Thyroid gland (tissue), 4 donors: Measurements from ENCODE around the gene RAB5A. TPM values are rescaled to one million over a fixed set of nuclear protein-coding genes. Genes with fewer than 3 reads are reported as not detected.
A peak's percentile ranks its signal among the peaks of the same experiment; 100 is the strongest.
"Not testable (repeated sequence)": the region's sequence is repeated elsewhere in the genome, so short reads cannot be mapped to it uniquely, and the experiment has no call there.

Experiments
- DNase-seq, 2 donors: peaks; one replicate each; pipeline ENCODE4 v3.0.0-alpha.2; 2019
- H3K27ac ChIP-seq, 3 donors: fragments of 200-600 bp; sonication (generic); 1 replicate in 2 of 3; 2 replicates in 1 of 3; pipeline ENCODE4 v1.5.1; 2016 to 2019; ENCODE audit warnings: mild to moderate bottlenecking in 1 of 3, moderate library complexity in 1 of 3
- H3K27me3 ChIP-seq: fragments of 200-600 bp; sonication (generic); one replicate; pipeline ENCODE4 v1.5.1; 2019
- H3K36me3 ChIP-seq, 2 donors: fragments of 200-600 bp; sonication (generic); one replicate each; pipeline ENCODE4 v1.5.1; 2016 to 2019
- H3K4me1 ChIP-seq, 2 donors: fragments of 200-600 bp; sonication (generic); one replicate each; pipeline ENCODE4 v1.5.1; 2017 to 2019
- H3K4me3 ChIP-seq, 3 donors: fragments of 200-600 bp; sonication (generic); replicated peaks in 1 of 3; 1 replicate in 2 of 3; 2 replicates in 1 of 3; pipeline ENCODE4 v1.5.1; 2016; ENCODE audit warnings: mild to moderate bottlenecking in 1 of 3
- H3K9me3 ChIP-seq: fragments of 200-600 bp; sonication (generic); one replicate; pipeline ENCODE4 v1.5.1; 2017
- POLR2A ChIP-seq, 2 donors: fragments of 450-650 bp; IDR thresholded peaks; one replicate each; pipeline ENCODE4 v1.6.1; 2017; ENCODE audit warnings: antibody characterized with exemption in 2 of 2, mild to moderate bottlenecking in 2 of 2, moderate library complexity in 1 of 2
- WGBS, 2 donors: methylation state at CpG; one replicate each; pipeline ENCODE4 v1.1.5; 2017; 5-methylcytosine and 5-hydroxymethylcytosine counted together
- intact Hi-C: fragments of 100-400 bp; cut with DNase I; formaldehyde crosslinking; loops from one replicate; pipeline ENCODE4 v1.15.1; 2023
- total RNA-seq, 4 donors: library from RNA; depleted of rRNA; stranded (reverse); fragments of >200 nt; gene quantifications; one replicate each; pipeline ENCODE4 v1.2.3, GENCODE V29; 2016
- TF ChIP-seq, protein P1 (sequence below), 6 experiments: fragments of 200-600 bp in 3 of 6; fragments of 450-650 bp in 3 of 6; sonication (generic) in 3 of 6; IDR thresholded peaks; one replicate each; pipeline ENCODE4 v1.5.1; 2016 to 2019; ENCODE audit warnings: antibody characterized with exemption in 6 of 6, mild to moderate bottlenecking in 2 of 6, inconsistent platforms in 1 of 6, moderate library complexity in 1 of 6

Gene RAB5A, protein sequence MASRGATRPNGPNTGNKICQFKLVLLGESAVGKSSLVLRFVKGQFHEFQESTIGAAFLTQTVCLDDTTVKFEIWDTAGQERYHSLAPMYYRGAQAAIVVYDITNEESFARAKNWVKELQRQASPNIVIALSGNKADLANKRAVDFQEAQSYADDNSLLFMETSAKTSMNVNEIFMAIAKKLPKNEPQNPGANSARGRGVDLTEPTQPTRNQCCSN
- total RNA-seq: 100 to 1,000 TPM in 1 of 4 donors, 10 to 100 TPM in 3; 76.8 to 109 (median 85.5) TPM

DNA sequence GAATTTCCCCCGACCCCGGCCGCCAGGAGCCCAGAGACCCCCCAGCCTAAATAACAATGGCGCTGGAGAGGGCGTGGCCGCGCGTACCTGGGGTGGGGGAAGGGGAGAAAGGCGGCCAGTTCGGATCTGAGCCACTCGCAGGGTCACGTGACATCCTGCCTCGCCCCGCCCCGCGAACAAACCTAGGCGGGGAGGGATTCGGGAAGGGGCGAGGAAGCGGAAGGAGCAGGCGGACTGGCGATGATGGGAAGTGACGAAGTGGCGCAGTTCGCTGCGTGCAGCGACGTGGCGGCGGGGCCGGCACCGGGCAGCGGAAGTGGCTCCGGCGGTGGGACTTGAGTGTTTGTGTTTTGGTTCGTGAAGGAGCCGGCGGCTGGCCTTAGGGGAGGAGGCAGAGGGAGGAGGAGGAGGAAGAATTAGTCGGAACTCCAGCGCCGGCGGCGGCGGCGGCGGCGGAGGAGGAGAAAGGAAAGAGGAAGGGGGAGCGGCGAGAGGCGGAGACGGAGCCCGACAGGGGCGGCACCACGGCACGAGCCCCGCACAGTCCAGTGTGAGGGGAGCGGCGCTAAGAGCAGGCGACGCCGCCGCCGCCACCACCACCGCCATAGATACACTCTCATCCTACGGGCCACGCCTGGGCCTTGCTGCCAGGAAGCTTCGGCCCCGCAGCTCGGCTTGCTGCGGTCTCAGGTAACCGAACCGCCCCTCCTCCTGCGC, at the start of gene RAB5A:
TSS of gene RAB5A (plus strand) at position 266 of the 717 bp plus-strand sequence. CDS start 3,802 bp downstream, outside the sequence.
- H3K4me3 ChIP-seq: peak within 1 kb of the TSS; percentile 73 to 95 (median 94)
- H3K36me3 ChIP-seq: no peaks in the 10 kb centered on the region
- TF ChIP-seq POLR2A (IDR thresholded peaks at IDR 0.05): peak in 1 of 2 donors; percentile 86
- TF ChIP-seq, protein P1, sequence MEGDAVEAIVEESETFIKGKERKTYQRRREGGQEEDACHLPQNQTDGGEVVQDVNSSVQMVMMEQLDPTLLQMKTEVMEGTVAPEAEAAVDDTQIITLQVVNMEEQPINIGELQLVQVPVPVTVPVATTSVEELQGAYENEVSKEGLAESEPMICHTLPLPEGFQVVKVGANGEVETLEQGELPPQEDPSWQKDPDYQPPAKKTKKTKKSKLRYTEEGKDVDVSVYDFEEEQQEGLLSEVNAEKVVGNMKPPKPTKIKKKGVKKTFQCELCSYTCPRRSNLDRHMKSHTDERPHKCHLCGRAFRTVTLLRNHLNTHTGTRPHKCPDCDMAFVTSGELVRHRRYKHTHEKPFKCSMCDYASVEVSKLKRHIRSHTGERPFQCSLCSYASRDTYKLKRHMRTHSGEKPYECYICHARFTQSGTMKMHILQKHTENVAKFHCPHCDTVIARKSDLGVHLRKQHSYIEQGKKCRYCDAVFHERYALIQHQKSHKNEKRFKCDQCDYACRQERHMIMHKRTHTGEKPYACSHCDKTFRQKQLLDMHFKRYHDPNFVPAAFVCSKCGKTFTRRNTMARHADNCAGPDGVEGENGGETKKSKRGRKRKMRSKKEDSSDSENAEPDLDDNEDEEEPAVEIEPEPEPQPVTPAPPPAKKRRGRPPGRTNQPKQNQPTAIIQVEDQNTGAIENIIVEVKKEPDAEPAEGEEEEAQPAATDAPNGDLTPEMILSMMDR (IDR thresholded peaks at IDR 0.05): peak in 1 of 6 experiments; percentile 28
- H3K4me1 ChIP-seq: peaks cover 21 to 32% of the 10 kb centered on the region in 2 donors
- DNase-seq: peak; percentile 99
- no peaks in the 10 kb centered on the region for H3K27me3 ChIP-seq
- H3K9me3 ChIP-seq: no peaks in the 10 kb centered on the region
- H3K27ac ChIP-seq: peak within 1 kb of the TSS; percentile 93 to 99 (median 98)
- intact Hi-C loops: loop anchor here (5.0 kb wide), 2 partner anchors 95 to 240 kb away; partner anchors contain the start of genes KAT2B and SGO1
- 0% methylated on average over 49 to 64 of the region's 73 CpGs for WGBS, 2 donors

DNA sequence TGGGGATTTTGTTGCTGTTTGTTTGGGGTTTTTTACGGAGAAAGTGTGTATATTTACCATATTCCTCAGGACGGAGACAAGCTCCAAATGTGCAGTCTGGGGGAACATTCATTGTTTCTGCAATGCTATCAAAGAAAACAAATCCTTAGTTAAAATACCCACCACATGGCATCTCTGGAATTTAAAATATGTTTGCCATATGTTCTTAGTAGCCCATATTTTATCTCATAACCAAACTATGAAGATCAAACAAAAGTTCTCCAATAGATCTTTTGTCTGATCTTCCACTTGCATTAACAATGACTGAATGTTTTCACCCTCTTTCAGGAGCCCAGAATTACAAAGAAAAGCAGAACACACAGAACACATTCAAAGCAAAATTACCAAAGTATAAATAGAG, 48.2 kb upstream of the RAB5A start:
- TF ChIP-seq POLR2A (IDR thresholded peaks at IDR 0.05): no peak
- TF ChIP-seq, protein P1 (IDR thresholded peaks at IDR 0.05): no peak
- Histone ChIP-seq H3K4me3 (no peak overlapping the region), H3K36me3 (no peaks in the 10 kb centered on the region), H3K27ac (no peak overlapping the region), H3K4me1 (no peaks in the 10 kb centered on the region), H3K9me3 (no peaks in the 10 kb centered on the region), H3K27me3 (no peaks in the 10 kb centered on the region)
- intact Hi-C loops: no loop called here
- no peak for DNase-seq
- WGBS, 2 donors: 40 to 56% methylated on average over 2 of the region's 2 CpGs

DNA sequence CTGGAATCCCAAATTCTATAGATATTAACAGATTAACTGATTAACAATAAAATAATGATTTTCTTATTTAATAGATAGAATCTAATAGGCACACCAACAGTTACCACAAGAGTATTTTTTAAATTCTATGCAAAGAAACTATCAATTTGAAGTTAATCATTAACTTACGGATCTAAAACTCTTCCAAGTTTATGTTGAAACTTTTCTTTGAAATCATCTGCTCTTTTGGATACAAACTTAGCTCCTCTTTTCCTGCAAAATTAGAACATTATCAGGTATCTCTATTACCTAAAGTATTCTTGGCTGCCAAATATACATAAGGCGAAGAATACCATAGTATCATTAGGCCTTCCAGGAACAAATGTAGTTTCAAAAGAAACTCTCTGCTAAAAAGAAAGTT, 47.6 kb upstream of the RAB5A start:
- no peak for DNase-seq
- WGBS, 2 donors: 97 to 99% methylated on average over 2 of the region's 2 CpGs
- no peak overlapping the region for H3K27ac ChIP-seq
- no peaks in the 10 kb centered on the region for H3K36me3 ChIP-seq
- H3K9me3 ChIP-seq: no peaks in the 10 kb centered on the region
- no peaks in the 10 kb centered on the region for H3K27me3 ChIP-seq
- H3K4me3 ChIP-seq: no peak overlapping the region
- H3K4me1 ChIP-seq: no peaks in the 10 kb centered on the region
- TF ChIP-seq POLR2A (IDR thresholded peaks at IDR 0.05): no peak
- TF ChIP-seq, protein P1 (IDR thresholded peaks at IDR 0.05): no peak
- intact Hi-C loops: no loop called here

DNA sequence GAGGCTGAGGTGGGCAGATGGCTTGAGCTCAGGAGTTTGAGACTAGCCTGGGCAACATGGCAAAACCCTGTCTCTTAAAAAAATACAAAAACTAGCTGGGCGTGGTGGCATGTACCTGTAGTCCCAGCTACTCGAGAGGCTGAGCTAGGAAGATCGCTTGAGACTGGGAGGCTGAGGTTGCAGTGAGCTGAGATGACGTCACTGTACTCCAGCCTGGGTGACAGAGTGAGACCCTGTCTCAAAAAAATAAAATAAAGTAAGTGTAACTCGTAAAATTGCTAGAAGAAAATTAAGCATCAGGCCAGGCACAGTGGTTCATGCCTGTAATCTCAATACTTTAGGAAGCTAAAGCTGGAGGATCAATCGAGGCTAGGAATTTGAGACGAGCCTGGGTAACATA, 47.1 kb upstream of the RAB5A start:
- intact Hi-C loops, H3K27me3 ChIP-seq, H3K27ac ChIP-seq, H3K4me1 ChIP-seq, H3K36me3 ChIP-seq, H3K9me3 ChIP-seq, DNase-seq, H3K4me3 ChIP-seq: not testable (repeated sequence)
- WGBS, 2 donors: 75 to 93% methylated on average over 7 of the region's 7 CpGs

DNA sequence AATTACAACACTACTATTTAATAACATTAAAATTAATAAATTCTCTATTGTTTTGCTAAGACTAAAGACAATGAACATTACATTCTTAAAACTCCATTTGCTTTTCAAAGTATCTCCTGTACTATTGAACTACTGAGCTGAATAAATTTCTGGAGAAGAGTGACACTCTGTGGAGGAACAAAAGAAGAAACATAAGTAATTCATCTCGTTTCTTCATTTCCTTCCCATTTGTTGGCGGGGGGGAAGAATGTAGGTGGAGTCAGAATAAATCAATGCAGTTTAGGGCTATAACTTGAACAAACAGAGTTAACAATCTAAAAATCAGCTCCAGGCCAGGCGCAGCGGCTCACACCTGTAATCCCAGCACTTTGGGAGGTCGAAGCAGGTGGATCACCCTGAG, 45.6 kb upstream of the RAB5A start:
- WGBS, 2 donors: 76% methylated on average over 5 of the region's 5 CpGs
- Histone ChIP-seq H3K4me3 (no peak overlapping the region), H3K27ac (no peak overlapping the region), H3K27me3 (no peaks in the 10 kb centered on the region), H3K36me3 (no peaks in the 10 kb centered on the region), H3K4me1 (no peaks in the 10 kb centered on the region), H3K9me3 (no peaks in the 10 kb centered on the region)
- DNase-seq: no peak
- TF ChIP-seq, protein P1 (IDR thresholded peaks at IDR 0.05): no peak
- no peak for TF ChIP-seq POLR2A (IDR thresholded peaks at IDR 0.05)
- intact Hi-C loops: no loop called here
